ENCODE measurements around the gene RYR1.

Gene RYR1

DNA sequence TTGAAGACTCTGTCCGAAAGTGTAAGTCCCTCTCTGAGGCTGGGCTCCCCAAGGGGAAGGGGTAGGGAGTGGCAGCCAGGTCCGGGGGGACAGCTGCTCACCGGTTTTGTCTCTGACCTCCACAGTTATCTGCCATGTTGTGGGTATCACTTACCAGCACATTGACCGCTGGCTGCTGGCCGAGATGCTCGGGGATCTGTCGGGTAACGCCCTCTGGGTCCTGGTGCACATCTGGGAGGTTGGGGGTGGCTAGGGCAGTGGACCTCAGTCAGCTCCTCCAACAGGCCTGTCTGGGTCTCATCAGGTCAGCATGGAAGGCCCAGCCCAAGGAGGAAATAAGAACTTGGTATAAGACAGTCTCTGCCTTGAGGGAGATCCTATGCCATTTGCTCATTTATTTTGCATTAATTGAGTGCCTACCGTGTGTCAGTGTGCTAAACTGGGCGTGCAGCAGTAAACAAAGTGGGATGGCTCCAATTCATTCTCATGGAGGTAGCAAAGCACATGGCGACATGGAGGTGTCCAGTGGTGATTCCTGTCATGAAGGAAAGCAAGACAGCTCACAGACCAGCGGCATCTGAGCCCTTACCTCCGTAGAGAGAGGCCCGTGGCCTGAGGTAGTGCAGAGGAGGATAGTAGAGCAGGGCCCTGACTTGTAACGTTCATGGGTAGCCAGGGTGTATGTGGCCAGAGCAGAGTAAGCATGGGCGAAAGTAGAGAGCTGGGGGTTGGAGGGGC lies 199.2 kb downstream of the RYR1 start:
- no peak for ATAC-seq
- H3K36me3 Mint-ChIP-seq, result peaks cover 57% of the 10 kb centered on the region
- H3K27me3 Mint-ChIP-seq, result no peaks in the 10 kb centered on the region
- H3K9me3 Mint-ChIP-seq, result no peaks in the 10 kb centered on the region
- H3K4me3 Mint-ChIP-seq, result no peak overlapping the region
- H3K27ac Mint-ChIP-seq, result peak overlapping the region; percentile 7
- H3K4me1 Mint-ChIP-seq, result peaks cover 34% of the 10 kb centered on the region

DNA sequence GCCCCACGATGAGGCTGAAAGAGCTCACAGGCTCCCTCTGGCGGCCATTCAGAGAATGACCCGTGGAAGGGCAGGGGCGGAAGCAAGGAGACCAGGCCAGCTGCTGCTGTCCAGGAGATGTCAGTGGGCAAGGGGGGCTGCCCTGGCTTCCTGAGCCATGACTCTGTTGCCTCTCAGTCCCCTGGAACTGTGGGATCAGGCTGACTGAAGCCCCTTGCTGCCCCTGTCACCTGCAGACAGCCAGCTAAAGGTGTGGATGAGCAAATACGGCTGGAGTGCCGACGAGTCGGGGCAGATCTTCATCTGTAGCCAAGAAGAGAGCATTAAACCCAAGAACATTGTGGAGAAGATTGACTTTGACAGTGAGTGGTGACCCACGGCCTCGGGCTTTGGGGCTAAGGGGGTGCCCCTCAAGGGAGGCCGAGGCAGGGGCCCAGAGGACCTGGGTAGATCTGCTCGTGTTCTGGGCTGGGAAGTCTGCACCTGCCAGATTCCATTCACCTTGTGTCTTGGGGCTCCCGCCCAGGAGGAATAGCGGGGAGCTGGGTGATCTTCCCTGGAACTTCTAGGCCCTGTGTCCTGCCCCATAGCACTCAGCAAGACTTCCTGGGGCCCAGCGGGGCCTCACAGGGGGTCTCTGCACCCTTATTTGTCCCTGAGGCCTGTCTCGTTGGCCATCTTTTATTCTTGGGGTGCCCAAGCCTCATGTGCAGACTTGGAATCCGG lies 201.4 kb downstream of the RYR1 start:
- peaks cover 36% of the 10 kb centered on the region for H3K36me3 Mint-ChIP-seq
- H3K27ac Mint-ChIP-seq, result peak overlapping the region; percentile 78
- H3K4me1 Mint-ChIP-seq, result peaks cover 34% of the 10 kb centered on the region
- H3K27me3 Mint-ChIP-seq, result no peaks in the 10 kb centered on the region
- ATAC-seq, result no peak
- H3K9me3 Mint-ChIP-seq, result no peaks in the 10 kb centered on the region
- H3K4me3 Mint-ChIP-seq, result no peak overlapping the region

DNA sequence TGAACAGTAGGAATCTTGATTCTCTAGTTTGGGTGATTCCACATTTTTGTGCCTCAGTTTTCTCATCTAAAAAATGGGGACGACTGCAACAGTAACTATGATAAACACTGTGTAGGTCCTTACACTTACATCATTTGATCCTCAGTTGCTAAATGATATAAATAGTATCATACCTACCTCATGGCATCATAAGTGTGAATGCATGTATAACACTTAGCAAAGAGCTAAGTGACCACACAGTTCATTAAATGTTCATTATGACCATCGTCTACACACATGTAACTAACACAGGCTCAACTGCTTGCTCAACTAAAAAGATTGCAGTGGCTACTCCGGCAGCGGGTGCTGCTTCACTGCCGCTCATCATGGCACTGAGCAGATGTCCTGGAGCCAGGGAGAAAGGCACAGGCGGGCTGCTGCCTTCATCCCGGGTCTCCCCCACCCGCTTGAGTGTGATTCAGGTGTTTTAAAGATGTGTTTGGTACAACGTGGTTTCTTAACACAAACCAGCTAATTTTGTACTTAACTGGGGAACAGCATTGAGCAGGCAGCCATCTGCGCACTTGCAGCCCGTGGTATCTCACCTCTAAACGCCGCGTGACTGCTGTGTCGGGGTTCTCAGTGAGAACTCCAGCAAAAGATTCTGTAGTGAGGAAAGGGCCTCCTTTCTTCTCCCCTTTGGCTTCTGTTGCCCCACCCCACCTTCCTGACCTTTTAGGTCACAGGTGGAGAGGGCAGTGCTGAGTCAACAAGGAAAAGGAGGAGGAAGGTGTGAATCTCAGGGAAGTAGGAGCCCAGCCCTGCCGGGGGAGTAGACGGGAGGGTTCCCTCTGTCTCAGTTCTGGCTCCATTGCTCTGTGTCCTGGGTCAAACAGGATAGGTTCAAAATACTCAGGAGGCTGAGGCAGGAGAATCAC lies 202.2 kb downstream of the RYR1 start:
- no peak for ATAC-seq
- Mint-ChIP-seq H3K36me3 (peaks cover 32% of the 10 kb centered on the region), H3K27ac (peak overlapping the region; percentile 78), H3K4me1 (peaks cover 34% of the 10 kb centered on the region), H3K4me3 (no peak overlapping the region), H3K27me3 (no peaks in the 10 kb centered on the region), H3K9me3 (no peaks in the 10 kb centered on the region)
